Measurements from ENCODE around the gene TFF1.
"Not testable (repeated sequence)": the region's sequence is repeated elsewhere in the genome, so short reads cannot be mapped to it uniquely, and the experiment has no call there.

The TFF1 gene

DNA sequence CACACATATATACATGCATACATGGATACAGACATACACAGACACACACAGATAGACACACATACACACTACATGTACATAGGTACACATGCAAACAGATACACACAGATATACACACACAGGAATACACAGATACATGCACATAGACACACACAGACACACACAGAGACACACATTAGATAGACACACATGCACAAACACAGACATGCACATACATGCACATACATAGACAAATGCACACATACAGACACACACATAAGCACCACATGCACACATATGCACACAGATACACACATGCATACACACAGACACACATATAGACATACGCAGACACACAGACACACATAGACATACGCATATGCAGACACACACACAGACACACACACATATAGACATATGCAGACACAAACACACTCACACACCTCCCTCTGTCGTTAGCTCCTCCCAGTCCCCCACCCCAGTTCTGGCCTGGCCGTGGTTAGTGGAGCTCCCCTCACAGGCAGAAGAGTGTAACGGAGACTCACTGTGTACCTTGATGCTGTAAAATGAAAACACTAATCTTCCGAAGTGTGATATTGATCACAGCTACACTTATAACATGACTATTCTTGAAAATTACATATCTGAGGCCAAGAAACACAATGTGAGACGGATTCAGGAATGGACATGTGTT, 45.0 kb upstream of the TFF1 start:
- Histone ChIP-seq H2BK5ac (ENCODE audit: low read length) (no peak overlapping the region), H2BK15ac (ENCODE audit: low read length) (no peak overlapping the region), H3K27me3 (ENCODE audit: control insufficient read depth in 3 of 3, insufficient read depth in 3 of 3, low read depth in 1 of 3, low read length in 3 of 3) (peaks cover 0 to 8% (median 0%) of the 10 kb centered on the region in 3 experiments), H3K4ac (ENCODE audit: low read length) (no peak overlapping the region), H3K4me2 (ENCODE audit: insufficient read depth, low read length, poor library complexity, severe bottlenecking) (no peak overlapping the region), H2BK12ac (ENCODE audit: low read length) (no peak overlapping the region), H2BK120ac (ENCODE audit: low read depth, low read length) (no peak overlapping the region), H3K4me3 (ENCODE audit: low read length in 2 of 2) (no peak overlapping the region), H4K91ac (ENCODE audit: low read depth, low read length, poor library complexity) (no peak overlapping the region), H2AK5ac (ENCODE audit: low read depth, low read length) (no peak overlapping the region), H3K18ac (ENCODE audit: low read length) (no peak overlapping the region), H3K23ac (ENCODE audit: low read depth, low read length, poor library complexity) (no peak overlapping the region), H3K27ac (replicated peaks; ENCODE audit: low read length) (no peak overlapping the region), H3K79me1 (ENCODE audit: low read depth, low read length) (no peaks in the 10 kb centered on the region), H3K36me3 (replicated peaks in 1 of 2; ENCODE audit: control insufficient read depth in 2 of 2, insufficient read depth in 2 of 2, low read length in 2 of 2) (no peaks in the 10 kb centered on the region), H3K9ac (ENCODE audit: low read depth, low read length, poor library complexity) (no peak overlapping the region), H3K4me1 (ENCODE audit: control insufficient read depth in 2 of 2, insufficient read depth in 1 of 2, low read depth in 1 of 2, low read length in 2 of 2) (peaks cover 0 to 5% of the 10 kb centered on the region in 2 donors), H2AFZ (ENCODE audit: low read length) (no peak overlapping the region), H3K9me3 (replicated peaks in 1 of 2; ENCODE audit: control insufficient read depth in 2 of 2, insufficient read depth in 1 of 2, low read depth in 1 of 2, low read length in 2 of 2) (peaks cover 0 to 5% of the 10 kb centered on the region in 2 donors), H3K14ac (ENCODE audit: low read length) (no peak overlapping the region), H4K8ac (ENCODE audit: low read depth, low read length) (no peak overlapping the region)
- no peak for DNase-seq (ENCODE audit: low spot score)
- no CpG with 5 or more reads among the region's 7 CpGs for WGBS, 2 donors (ENCODE audit: extremely low coverage in 2 of 2, insufficient read length in 2 of 2, insufficient replicate concordance in 1 of 2)

DNA sequence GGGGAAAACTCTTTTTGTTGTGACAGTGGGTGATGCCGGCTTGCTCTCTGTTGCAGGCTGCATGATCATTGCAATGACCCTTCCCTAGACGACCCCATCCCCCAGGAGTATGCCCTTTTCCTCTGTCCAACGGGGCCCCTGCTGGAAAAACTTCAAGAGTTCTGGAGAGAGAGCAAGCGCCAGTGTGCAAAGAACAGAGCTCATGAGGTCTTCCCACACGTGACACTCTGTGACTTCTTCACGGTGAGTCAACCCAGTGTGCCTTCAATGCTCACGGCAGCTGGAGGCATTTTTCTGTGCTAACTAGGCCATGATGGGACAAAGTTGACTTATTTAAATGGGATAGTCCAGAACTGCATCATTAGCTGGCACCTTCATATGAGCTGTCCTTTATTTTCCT, 43.0 kb upstream of the TFF1 start:
- Histone ChIP-seq H2AFZ (ENCODE audit: low read length) (no peak overlapping the region), H3K4me1 (ENCODE audit: control insufficient read depth in 2 of 2, insufficient read depth in 1 of 2, low read depth in 1 of 2, low read length in 2 of 2) (peaks cover 0 to 6% of the 10 kb centered on the region in 2 donors), H3K9me3 (replicated peaks in 1 of 2; ENCODE audit: control insufficient read depth in 2 of 2, insufficient read depth in 1 of 2, low read depth in 1 of 2, low read length in 2 of 2) (peaks cover 0 to 5% of the 10 kb centered on the region in 2 donors), H3K27ac (replicated peaks; ENCODE audit: low read length) (no peak overlapping the region), H4K8ac (ENCODE audit: low read depth, low read length) (no peak overlapping the region), H3K9ac (ENCODE audit: low read depth, low read length, poor library complexity) (no peak overlapping the region), H4K91ac (ENCODE audit: low read depth, low read length, poor library complexity) (no peak overlapping the region), H3K14ac (ENCODE audit: low read length) (no peak overlapping the region), H2AK5ac (ENCODE audit: low read depth, low read length) (no peak overlapping the region), H2BK15ac (ENCODE audit: low read length) (no peak overlapping the region), H2BK5ac (ENCODE audit: low read length) (no peak overlapping the region), H3K23ac (ENCODE audit: low read depth, low read length, poor library complexity) (no peak overlapping the region), H2BK120ac (ENCODE audit: low read depth, low read length) (no peak overlapping the region), H3K36me3 (replicated peaks in 1 of 2; ENCODE audit: control insufficient read depth in 2 of 2, insufficient read depth in 2 of 2, low read length in 2 of 2) (no peaks in the 10 kb centered on the region), H3K4me2 (ENCODE audit: insufficient read depth, low read length, poor library complexity, severe bottlenecking) (no peak overlapping the region), H3K79me1 (ENCODE audit: low read depth, low read length) (no peaks in the 10 kb centered on the region), H3K18ac (ENCODE audit: low read length) (no peak overlapping the region), H3K4ac (ENCODE audit: low read length) (no peak overlapping the region), H2BK12ac (ENCODE audit: low read length) (no peak overlapping the region), H3K27me3 (ENCODE audit: control insufficient read depth in 3 of 3, insufficient read depth in 3 of 3, low read depth in 1 of 3, low read length in 3 of 3) (peaks cover 0 to 8% (median 0%) of the 10 kb centered on the region in 3 experiments), H3K4me3 (ENCODE audit: low read length in 2 of 2) (no peak overlapping the region)
- WGBS, 2 donors (ENCODE audit: extremely low coverage in 2 of 2, insufficient read length in 2 of 2, insufficient replicate concordance in 1 of 2): no CpG with 5 or more reads among the region's 7 CpGs
- no peak for DNase-seq (ENCODE audit: low spot score)

DNA sequence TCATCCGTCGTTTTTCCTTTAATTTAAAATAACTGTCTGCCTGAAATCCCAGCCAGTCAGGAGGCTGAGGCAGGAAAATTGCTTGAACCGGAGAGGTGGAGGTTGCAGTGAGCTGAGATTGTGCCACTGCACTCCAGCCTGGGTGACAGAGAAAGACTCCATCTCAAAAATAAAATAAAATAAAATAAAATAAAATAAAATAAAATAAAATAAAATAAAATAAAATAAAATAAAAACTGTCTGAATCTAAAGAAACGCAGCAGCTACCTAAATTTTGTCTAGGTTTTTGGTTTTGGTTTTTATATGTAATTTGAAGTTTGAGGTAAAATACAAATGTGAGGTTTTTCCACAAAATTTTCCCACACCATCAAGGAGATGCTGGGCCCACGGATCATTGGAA, 42.4 kb upstream of the TFF1 start:
- H3K14ac ChIP-seq (ENCODE audit: low read length); H3K27ac ChIP-seq (replicated peaks; ENCODE audit: low read length); H3K4me1 ChIP-seq (ENCODE audit: control insufficient read depth in 2 of 2, insufficient read depth in 1 of 2, low read depth in 1 of 2, low read length in 2 of 2); H3K23ac ChIP-seq (ENCODE audit: low read depth, low read length, poor library complexity); H3K79me1 ChIP-seq (ENCODE audit: low read depth, low read length); H3K9ac ChIP-seq (ENCODE audit: low read depth, low read length, poor library complexity); H2BK12ac ChIP-seq (ENCODE audit: low read length); H4K8ac ChIP-seq (ENCODE audit: low read depth, low read length); H3K36me3 ChIP-seq (replicated peaks in 1 of 2; ENCODE audit: control insufficient read depth in 2 of 2, insufficient read depth in 2 of 2, low read length in 2 of 2); H2AK5ac ChIP-seq (ENCODE audit: low read depth, low read length); H2BK15ac ChIP-seq (ENCODE audit: low read length); H2BK5ac ChIP-seq (ENCODE audit: low read length); H3K9me3 ChIP-seq (replicated peaks in 1 of 2; ENCODE audit: control insufficient read depth in 2 of 2, insufficient read depth in 1 of 2, low read depth in 1 of 2, low read length in 2 of 2); H3K18ac ChIP-seq (ENCODE audit: low read length); H3K4ac ChIP-seq (ENCODE audit: low read length); H3K4me3 ChIP-seq (ENCODE audit: low read length in 2 of 2); H2AFZ ChIP-seq (ENCODE audit: low read length); H3K4me2 ChIP-seq (ENCODE audit: insufficient read depth, low read length, poor library complexity, severe bottlenecking); H2BK120ac ChIP-seq (ENCODE audit: low read depth, low read length); DNase-seq (ENCODE audit: low spot score); H4K91ac ChIP-seq (ENCODE audit: low read depth, low read length, poor library complexity); H3K27me3 ChIP-seq (ENCODE audit: control insufficient read depth in 3 of 3, insufficient read depth in 3 of 3, low read depth in 1 of 3, low read length in 3 of 3): not testable (repeated sequence)
- no CpG with 5 or more reads among the region's 5 CpGs for WGBS, 2 donors (ENCODE audit: extremely low coverage in 2 of 2, insufficient read length in 2 of 2, insufficient replicate concordance in 1 of 2)

DNA sequence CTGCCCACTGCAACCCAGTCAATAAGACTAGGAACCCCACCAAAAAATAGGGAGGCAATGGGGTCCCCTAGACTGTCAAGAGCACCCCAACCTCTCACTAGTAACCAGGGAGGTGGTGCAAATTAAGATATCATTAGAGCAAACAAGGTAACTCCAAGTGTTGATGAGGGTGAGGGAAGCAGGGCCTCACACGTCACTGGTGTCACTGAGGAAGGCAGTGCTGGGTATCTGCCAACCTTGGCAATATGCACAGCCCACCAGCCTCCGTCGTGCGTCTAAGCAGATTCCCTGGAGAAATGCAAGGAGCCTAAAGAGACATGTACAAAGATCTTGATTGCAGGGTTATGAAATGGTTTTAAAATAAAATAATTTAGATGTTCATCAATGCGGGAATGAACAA, 41.1 kb upstream of the TFF1 start:
- H3K18ac ChIP-seq (ENCODE audit: low read length): no peak overlapping the region
- no peak overlapping the region for H4K8ac ChIP-seq (ENCODE audit: low read depth, low read length)
- no CpG with 5 or more reads among the region's 5 CpGs for WGBS, 2 donors (ENCODE audit: extremely low coverage in 2 of 2, insufficient read length in 2 of 2, insufficient replicate concordance in 1 of 2)
- no peak overlapping the region for H2AFZ ChIP-seq (ENCODE audit: low read length)
- H3K79me1 ChIP-seq (ENCODE audit: low read depth, low read length): peaks cover 3% of the 10 kb centered on the region
- no peak overlapping the region for H2AK5ac ChIP-seq (ENCODE audit: low read depth, low read length)
- no peak overlapping the region for H3K9ac ChIP-seq (ENCODE audit: low read depth, low read length, poor library complexity)
- H3K27me3 ChIP-seq (ENCODE audit: control insufficient read depth in 3 of 3, insufficient read depth in 3 of 3, low read depth in 1 of 3, low read length in 3 of 3): peaks cover 0 to 8% (median 0%) of the 10 kb centered on the region in 3 experiments
- H2BK15ac ChIP-seq (ENCODE audit: low read length): no peak overlapping the region
- no peak overlapping the region for H3K4ac ChIP-seq (ENCODE audit: low read length)
- DNase-seq (ENCODE audit: low spot score): no peak
- H3K9me3 ChIP-seq (replicated peaks in 1 of 2; ENCODE audit: control insufficient read depth in 2 of 2, insufficient read depth in 1 of 2, low read depth in 1 of 2, low read length in 2 of 2): peaks cover 0 to 5% of the 10 kb centered on the region in 2 donors
- no peak overlapping the region for H2BK12ac ChIP-seq (ENCODE audit: low read length)
- no peak overlapping the region for H3K4me3 ChIP-seq (ENCODE audit: low read length in 2 of 2)
- no peak overlapping the region for H3K27ac ChIP-seq (replicated peaks; ENCODE audit: low read length)
- no peak overlapping the region for H4K91ac ChIP-seq (ENCODE audit: low read depth, low read length, poor library complexity)
- H3K14ac ChIP-seq (ENCODE audit: low read length): no peak overlapping the region
- H3K36me3 ChIP-seq (replicated peaks in 1 of 2; ENCODE audit: control insufficient read depth in 2 of 2, insufficient read depth in 2 of 2, low read length in 2 of 2): no peaks in the 10 kb centered on the region
- peaks cover 0 to 6% of the 10 kb centered on the region in 2 donors for H3K4me1 ChIP-seq (ENCODE audit: control insufficient read depth in 2 of 2, insufficient read depth in 1 of 2, low read depth in 1 of 2, low read length in 2 of 2)
- no peak overlapping the region for H2BK5ac ChIP-seq (ENCODE audit: low read length)
- no peak overlapping the region for H2BK120ac ChIP-seq (ENCODE audit: low read depth, low read length)
- H3K23ac ChIP-seq (ENCODE audit: low read depth, low read length, poor library complexity): no peak overlapping the region
- H3K4me2 ChIP-seq (ENCODE audit: insufficient read depth, low read length, poor library complexity, severe bottlenecking): no peak overlapping the region
